CD4-positive, alpha-beta T cell treated with Interleukin-15 for 1 hour (primary cell): Measurements from ENCODE around the gene YOD1.

Experiments
- DNase-seq: peaks from one replicate; pipeline ENCODE4 v3.0.0-alpha.2; 2020

YOD1 gene

DNA sequence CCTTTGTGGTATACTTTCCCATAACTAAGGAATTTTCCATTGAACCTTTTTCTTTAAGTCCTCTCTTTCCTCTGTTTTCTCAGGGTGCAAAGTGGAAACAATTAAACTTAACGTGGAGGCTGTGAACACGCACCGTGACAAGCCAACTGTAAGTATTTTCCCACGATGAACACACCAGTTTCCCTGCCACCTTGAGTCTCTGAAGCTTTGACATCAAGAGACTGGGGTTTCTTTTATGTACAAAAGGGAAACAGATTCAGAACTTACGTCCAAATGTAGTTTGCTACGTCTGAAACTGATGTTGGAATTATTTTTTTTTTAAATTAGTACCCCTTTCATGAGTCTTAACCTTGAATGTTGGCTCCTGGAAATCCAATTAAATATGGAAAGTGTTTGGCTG, 20.4 kb upstream of the YOD1 start:
- no peak for DNase-seq

DNA sequence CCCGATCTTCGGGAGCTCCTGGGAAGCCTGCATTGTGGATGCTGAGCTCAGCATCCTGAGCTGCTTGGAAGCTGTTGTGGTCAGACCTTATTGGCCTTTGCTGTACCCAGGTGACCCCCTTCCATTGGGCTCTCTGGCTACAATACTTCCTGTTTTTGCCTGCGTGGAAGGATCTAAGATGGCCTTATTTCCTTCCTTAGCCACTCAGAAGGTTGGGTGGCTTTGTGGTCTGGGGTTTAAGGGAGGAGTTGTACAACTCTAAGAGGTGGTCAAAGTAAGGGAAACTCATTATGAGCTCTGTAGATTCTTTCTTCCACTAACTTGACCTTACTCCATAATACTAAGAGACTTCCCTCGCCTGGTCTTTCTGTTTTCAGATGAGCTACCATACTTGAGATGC, 19.8 kb upstream of the YOD1 start:
- DNase-seq, result no peak

DNA sequence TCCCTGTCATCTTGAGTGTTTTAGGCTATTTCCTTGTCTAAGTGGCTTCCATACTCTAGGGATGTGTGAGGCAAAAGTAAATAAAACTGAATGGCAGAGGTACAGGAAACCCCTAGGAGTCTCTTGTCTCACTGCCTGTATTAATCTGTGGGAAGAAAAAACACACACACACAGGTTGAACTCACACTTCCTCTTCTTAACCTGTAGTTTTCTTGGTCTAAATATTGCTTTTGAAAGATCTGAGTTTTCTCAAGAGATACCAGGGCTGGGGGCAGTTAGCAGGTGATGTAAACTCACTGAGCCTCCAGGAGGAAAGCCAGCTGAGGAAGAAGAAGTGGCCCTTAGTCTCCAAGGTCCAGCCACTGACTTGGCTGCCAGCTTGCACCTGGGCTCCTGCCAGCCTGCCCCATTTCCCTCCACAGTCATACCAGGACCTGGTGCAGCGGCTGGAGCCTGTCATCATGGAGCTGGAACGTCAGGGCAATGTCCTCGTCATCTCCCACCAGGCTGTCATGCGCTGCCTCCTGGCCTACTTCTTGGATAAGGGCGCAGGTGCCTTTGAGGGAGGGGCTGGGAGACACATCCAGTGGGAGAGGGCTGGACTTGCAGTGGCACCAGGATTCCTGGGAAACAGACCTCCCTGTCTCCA, 19.0 kb upstream of the YOD1 start:
- no peak for DNase-seq

DNA sequence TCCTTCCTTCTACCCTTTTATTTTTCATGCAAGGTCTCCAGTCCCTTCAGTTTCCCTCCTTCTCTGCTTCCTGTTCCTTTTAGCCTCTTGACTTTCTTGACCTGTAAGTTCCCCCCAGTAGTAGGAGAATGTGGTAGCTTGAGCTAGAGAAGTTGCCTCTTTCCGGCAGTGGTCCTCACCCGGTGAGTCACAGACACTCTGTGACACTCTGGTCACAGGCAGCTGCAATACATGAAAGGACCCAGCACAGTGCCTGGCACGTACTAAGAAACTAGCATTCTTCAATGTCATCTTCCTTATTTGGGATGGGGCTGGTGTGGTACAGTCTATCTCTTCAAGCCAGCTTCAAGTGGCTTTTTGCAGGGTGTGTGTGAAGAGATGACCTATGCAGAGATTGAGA, 18.1 kb upstream of the YOD1 start:
- DNase-seq, result peak; percentile 37

DNA sequence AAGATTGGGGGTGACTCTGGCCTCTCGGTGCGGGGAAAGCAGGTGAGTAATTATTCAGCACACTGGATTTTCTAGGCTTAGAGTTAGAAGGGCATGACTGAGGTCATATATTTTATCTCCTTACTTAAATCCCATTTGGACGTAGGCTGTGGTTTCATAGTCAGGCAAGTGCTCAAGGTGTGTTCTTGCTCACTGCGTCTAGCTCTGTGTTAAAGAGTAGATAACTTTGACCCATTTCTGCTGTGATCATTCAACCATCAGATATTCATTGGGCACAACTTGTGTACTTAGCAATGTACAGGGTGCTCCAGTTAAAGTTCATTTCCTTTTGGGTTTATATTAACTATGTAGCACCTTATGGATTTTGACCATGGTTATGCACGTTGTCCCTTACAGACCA, 16.7 kb upstream of the YOD1 start:
- no peak for DNase-seq

DNA sequence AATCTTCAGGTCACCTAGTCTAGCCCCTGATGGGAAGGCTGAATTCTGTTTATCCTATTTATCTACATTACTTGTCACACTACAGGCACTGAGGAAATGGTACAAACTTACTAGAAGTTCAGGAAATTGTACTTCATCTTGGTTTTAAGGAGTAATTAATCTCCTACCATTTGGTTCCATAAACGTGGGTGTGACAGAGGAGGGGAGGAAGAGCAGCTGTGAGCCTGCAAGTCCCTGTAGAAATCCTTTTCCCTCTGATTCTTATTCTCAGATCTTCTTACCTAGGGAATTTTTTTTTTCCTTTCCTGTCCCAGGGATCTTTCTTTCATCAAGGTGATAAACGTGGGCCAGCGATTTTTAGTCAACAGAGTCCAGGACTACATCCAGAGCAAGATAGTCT, 16.2 kb upstream of the YOD1 start:
- DNase-seq, result no peak

DNA sequence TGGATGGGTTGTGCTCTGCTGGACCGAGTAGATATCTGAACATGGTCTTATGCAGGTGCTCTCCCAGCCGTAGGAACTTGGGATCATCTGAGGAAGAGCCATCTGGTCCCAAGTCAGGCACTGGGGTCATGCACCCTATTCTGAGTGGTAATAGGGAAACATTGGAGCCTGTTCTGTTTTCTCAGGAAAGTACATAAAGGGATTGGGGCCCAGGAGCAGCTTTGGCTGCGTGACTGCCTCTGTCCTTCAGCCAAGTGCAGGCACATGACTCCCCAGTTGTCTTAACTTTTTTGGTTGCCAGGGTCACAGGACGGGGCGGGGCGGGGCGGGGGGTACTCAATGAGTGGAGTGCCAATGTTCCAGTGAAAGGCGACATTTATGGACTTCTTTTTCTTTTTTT, 13.6 kb upstream of the YOD1 start:
- DNase-seq, result no peak

DNA sequence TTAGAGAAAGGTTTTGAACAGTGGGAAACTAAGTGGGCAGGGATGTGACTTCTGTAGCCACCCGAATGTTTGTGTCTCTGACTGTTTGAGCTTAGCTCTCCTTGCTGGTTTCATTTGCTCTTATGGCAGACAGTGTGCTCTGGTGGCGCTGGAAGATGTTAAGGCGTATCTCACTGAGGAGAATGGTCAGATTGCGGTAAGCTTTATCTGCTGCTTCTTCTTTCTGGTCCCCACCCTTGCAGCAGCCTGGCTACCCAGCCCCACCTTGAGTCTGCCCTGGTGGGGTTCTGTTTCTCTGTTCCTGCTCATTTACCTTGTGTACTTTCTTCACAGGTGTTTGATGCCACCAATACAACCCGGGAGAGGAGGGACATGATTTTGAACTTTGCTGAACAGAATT, 12.0 kb upstream of the YOD1 start:
- DNase-seq, result no peak

DNA sequence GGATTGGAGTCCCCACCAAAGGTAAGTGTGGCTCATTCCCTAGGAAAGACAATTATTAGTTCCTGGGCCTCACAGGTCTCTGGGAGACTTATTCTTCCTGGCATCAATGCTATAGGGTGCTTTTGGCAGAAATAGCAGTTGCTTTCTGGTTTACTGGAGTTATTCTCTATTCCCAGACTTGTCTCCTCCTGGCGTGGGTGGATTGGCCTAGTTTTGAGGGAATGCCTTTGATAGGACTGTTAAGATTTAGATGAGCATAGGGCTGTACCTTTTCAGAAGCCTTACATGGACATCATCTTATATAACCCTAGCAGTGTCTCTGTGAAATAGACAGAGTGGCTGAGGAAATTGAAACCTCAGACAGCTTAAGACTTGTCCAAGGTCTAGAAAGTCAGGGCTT, 11.1 kb upstream of the YOD1 start:
- DNase-seq, result no peak

DNA sequence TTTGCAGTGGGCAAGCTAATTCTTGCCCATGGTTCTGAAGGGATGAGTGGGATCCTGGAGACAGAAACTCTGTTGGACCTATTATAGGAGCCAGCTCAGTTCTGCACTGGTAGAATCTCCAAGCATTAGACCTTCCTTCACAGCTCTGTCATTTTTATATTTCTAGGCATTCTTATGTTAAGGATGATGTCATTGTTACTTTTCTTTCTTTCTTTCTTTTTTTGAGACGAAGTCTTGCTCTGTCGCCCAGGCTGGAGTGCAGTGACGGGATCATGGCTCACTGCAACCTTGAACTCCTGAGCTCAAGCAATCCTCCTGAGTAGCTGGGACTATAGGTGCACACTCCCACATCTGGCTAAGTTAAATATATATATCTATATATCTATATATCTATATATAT, 9.6 kb upstream of the YOD1 start:
- no peak for DNase-seq

DNA sequence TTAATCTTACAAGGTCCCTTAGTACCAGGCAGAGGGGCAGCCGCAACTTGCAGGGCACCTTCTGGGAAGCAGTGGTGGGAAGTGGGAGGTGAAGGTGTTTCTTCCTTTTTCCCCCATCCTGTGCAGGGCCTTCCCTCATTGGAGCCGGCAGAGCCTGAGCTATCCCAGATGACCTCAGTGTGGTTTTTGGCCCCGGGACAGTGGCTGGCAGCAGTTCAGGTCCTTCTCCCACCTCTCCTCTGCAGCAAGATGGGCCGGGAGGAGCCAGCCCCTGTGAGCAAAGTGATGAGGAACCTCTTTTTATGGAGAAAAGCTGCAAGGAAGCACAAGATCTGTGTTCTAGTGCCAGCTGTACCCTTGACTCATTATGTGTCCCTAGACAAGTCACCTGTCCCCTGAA, 8.9 kb upstream of the YOD1 start:
- DNase-seq, result no peak

DNA sequence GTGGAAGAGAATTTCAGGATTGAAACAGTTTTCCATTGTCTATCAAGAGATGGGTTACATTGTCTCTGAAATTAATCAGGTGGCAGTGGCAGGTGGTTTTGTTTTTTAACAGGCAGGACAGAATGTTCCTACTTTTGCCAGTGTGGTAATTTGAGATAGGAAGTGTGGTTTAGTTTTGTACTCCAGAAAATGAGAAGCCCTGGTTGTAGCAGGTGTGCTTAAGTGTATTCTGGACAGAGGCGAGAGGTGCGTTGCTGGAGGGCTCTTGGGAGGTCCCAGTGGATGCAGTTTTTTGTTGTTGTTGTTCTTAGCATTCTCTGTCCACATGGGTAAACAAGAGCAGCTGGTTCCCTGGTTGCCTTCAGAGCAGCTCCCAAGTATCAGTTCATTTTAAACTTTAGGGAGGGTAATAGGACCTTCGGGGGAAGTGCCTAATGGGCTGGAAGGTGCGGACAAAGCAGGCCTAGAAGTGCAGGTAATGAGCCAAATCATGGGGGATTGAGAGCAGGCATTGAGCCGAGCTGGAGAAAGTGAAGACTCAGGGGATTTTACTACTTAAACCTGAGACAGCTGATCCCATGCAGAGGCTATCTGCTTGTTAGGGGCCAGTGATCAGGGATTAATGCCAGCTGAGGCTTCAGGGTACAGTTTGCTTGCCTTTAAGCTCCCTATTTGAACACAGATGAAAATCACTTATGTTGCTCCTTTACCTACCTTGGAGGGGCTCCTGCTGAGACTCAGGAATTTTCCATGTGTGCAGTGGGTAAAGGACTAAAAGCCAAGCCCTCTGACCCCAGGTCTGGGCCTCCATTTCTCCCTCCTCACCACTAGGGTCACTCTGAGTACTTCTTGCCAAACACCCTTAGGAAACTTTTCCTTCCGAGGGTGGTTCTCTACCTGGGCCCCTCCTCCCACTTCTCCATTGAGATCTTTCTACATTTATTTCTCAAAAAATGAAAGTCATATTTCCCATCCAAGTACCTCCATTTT, 8.2 kb upstream of the YOD1 start:
- DNase-seq, result no peak

DNA sequence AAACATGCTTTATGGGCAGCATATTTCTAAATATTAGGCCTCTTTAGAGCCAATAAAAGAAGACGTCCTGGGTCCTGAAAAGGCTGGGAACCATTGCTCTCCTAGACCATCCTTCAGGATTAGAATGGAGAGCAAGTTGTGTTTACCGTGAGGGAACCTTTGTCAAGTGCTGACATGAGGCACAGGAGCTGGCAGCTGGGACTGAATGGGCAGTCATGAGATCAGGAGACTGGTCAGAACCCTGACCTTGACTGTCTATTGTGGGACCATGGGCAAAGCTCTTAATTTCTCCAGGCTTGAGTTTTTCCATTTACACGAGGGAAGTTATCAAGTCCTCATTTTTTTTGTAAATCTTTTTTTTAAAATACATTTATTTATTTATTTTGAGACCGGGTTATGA, 7.2 kb upstream of the YOD1 start:
- DNase-seq, result no peak

DNA sequence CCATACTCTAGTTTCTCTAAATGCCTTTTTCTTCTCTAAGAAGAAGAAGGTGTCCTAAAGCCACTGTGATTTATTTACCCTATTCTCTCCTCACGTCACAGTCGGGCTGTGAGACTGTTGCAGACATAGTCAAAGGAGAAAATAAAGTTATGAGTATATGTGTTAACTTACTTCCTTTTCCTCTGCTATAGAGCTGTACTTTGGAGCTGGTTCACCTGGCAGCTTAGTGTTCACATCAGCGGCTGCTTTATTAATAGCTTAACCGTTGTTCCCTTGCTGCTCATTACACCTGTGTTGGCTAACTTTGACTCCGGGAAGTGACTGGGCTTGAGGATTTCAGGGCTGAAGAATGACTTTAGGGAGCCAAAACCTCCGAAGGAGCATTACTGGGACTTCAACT, 5.7 kb upstream of the YOD1 start:
- no peak for DNase-seq

DNA sequence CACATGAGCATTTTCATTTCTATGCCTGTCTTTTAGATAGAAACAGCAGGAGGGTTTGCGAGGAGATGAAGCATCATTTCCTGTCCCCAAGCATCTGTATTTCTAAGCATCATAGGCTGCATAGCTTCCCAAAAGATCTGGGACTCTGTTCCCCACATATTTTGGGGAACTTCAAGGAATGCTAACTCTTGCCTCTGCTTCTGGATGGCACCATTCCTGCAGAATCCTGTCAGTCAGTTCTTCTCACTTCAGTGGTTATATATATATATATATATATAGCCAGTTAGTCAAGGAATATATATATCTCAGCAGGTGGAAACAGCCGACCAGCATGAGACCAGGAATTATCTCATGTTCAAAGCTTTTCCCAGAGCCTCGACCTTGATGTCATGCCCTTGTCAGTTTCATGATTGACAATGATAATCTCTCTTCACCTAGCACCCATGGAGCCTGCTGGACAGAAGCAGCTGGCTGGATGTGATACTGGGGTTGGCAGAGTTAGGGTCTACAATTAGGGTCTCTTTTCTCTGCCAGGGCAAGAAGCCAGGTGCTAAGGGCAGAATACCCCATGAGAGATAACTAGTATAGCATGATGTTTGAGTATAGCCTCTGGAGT, 4.5 kb upstream of the YOD1 start:
- no peak for DNase-seq

DNA sequence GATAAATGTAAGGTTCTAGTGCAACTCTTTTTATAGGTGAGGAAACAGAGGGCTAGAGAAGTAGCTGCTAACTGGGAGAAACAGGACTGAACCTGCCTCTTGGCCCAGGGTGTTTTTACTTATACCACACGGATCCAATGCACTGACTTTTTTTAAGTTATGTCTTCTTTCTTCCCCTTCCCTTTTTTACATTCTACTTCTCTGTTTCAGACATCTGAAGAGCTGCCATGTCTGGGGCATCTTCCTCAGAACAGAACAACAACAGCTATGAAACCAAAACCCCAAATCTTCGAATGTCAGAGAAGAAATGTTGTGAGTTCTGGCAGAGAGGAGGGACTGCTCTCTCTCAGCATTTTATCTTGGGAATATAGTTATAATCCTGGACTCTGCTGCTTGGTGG, 3.5 kb upstream of the YOD1 start:
- DNase-seq, result no peak

DNA sequence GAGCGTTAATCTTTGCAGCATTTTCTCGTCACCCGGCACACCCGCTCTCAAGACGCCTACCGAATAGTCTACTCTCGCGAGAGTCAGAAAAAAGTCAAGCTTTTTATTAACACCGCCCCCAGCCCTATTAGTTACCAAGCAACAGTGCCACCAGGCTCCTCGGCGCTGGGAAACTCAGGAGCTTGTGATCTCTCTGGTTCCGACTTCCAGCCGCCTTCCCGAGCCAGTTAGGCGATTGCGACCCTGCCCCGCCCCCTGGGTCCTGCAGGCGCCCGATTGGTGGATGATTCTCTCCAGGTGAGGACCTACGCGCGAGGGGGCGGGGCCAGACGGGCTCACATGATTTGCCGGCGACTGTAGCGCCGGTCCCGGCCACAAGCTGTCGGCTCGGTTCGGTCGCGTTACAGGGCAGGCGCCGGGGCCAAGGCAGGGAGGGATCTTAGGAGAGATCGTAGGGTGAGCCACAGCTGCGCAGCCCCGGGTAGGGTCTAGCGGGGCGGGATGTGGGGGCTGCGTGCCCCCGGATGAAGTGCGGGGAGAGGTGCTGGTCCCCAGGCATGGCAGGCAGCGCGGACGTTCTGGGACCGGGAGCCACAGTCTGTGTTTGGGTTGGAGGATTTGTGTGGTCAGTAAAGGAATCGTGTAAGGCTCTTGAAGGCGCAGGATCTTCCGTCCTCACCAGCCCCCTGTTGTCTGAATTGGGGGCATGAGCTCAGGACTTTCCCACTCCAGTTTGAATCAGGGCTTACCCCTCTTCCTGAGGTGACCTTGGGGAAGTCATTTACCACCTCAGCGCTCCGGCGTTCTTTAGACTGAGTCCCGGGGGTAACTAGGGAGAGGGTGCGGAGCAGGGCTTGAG, 2.1 kb upstream of the YOD1 start, which contains the start of gene PFKFB2:
Gene PFKFB2, plus strand, starts transcription at position 365 of the 859 bp plus-strand sequence. CDS start 1,443 bp downstream, outside the sequence.
- DNase-seq, result peak; percentile 95

DNA sequence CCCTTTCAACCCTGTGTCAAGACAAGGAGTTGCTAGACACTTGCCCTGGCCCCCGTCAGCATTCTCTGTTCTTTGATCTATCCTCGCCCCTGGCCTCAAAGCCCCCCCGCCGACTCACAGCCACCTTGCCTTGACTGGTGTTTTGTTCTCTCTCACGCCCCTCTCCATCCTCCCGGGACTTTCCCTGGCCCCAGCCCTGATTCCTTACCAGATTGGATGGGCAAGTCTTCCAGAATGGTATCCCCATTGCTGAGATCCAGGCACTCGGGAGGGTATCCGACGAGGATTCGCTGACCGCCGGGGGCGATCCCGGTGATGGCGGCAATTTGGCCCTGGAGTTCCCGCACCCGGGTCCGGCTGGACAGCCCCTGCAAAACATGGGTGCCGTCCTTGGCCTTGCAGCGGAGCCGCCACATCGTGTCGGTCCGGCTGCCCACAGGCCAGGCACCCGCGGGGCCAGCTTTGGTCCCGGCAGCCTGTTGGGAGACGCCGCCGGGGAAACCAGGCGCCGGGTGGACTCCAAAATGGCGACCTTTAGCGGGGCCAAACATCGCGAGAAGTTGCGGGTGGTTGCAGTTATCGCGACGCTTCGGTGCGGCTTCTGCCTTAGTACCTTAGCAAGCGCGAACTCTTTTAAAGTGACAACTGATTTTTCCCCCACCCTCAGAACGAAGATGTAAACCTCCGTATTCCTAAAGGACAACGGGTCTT, 373 bp downstream of the YOD1 start:
- DNase-seq, result peak; percentile 90

DNA sequence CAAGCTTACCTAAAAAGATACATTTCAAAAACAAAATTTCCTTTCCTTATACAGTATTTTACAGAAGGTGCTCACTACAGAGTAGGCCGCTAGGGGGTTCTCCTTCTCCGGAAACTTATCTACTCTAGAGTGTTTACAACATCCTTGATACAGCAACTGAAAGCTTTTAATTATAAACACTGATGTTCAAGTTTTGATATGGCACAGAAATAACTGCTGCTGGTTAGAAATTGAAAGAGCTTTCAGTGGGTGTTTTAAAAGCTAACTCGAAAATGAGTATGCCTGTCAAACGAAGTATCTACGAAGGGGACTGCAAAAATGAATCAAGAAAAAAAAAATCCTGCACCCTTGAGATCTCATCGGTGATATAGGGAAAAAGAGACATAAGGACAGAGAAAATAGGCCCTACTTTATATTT, 1.0 kb downstream of the YOD1 start:
- DNase-seq, result peak; percentile 37

DNA sequence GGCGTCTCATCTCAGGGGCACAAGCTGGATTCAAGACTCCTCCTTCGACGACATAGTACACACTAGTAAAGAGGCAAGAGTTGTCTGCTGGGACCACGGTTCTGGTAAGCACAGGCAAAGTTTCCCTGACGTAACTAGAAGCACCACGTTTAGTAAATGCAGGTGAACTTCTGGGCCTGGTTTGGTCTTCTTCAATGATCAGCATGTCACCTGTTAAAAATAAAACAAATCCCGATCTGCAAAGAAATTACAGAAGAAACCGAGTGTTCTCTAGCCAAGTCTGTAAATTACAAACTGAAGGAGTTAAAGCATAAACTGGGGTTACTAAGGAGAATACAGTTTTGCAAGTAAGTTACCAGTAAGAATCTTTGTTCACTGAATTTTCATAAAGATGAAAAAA, 1.5 kb downstream of the YOD1 start:
- no peak for DNase-seq

DNA sequence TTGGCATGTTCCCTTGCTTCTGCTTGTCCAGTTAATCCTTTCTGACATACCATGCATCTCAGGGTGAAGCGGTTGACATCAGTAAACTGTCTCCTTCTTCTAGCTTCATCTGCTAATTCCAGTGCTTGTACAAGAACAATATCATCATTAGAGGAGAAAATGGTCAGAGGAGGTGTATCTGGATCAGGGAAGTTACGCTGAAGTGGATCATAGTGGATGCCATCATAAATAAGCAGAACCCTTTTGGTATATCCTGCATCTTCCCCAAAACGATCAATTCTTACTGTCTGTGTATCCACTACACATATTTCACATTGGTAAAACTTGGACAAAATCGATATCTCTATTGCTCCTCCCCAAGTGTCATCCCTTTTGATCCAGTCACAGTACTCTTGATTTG, 2.0 kb downstream of the YOD1 start:
- no peak for DNase-seq

DNA sequence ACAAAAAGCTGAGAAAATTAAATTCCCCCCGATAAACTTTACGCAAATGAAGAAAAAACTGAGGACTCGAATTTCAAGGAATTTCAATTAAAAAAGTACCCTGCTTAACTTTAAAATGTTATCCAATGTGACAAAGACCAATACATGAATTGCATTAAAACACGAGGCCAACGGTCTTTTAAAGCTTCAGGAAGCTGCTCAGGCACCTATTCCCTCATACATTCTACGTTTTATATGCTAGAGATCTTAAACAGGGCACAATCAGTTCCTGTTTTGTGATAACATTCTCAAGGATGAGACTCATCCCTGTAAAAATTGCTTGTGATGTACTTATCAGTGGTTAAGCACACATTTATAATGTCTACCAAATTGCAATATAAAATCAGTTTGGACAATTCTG, 3.0 kb downstream of the YOD1 start:
- no peak for DNase-seq
